Aorta (tissue), 5 donors: ENCODE measurements around the gene SLC35F1. TPM values are rescaled to one million over a fixed set of nuclear protein-coding genes. Genes with fewer than 3 reads are reported as not detected.

ENCODE experiments used
- ATAC-seq: fragments of 200-7000 bp; cut with Tn5 transposase; one replicate; pipeline ENCODE4 v1.9.1; 2022; ENCODE audit warnings: moderate library complexity; ENCODE audit not compliant: low FRiP score
- DNase-seq, 2 donors: peaks; one replicate each; pipeline ENCODE4 v3.0.0-alpha.2; 2020
- H3K27ac ChIP-seq, 2 donors: one replicate each; pipeline ENCODE4 v1.5.1; 2013; ENCODE audit warnings: low read length in 2 of 2, mild to moderate bottlenecking in 2 of 2, moderate library complexity in 2 of 2, control low read depth in 1 of 2, inconsistent platforms in 1 of 2, low read depth in 1 of 2
- H3K27me3 ChIP-seq, 2 donors: one replicate each; pipeline ENCODE4 v1.6.1; 2013; ENCODE audit warnings: control low read depth in 1 of 2, low read length in 1 of 2, mild to moderate bottlenecking in 1 of 2, moderate library complexity in 1 of 2; ENCODE audit not compliant: insufficient read depth in 2 of 2, control insufficient read depth in 1 of 2
- H3K36me3 ChIP-seq, 2 donors: one replicate each; pipeline ENCODE4 v1.6.1; 2013; ENCODE audit warnings: control low read depth in 1 of 2, low read length in 1 of 2, mild to moderate bottlenecking in 1 of 2; ENCODE audit not compliant: insufficient read depth in 2 of 2, control insufficient read depth in 1 of 2
- H3K4me1 ChIP-seq, 2 donors: one replicate each; pipeline ENCODE4 v1.6.1; 2013; ENCODE audit warnings: low read length in 2 of 2, control low read depth in 1 of 2, mild to moderate bottlenecking in 1 of 2, moderate library complexity in 1 of 2; ENCODE audit not compliant: insufficient read depth in 2 of 2, control insufficient read depth in 1 of 2
- H3K4me3 ChIP-seq, 2 donors: one replicate each; pipeline ENCODE4 v1.5.1; 2013; ENCODE audit warnings: low read length in 2 of 2, control low read depth in 1 of 2, mild to moderate bottlenecking in 1 of 2
- H3K9me3 ChIP-seq: one replicate; pipeline ENCODE4 v1.6.1; 2013; ENCODE audit warnings: mild to moderate bottlenecking, low read length; ENCODE audit not compliant: control insufficient read depth
- WGBS, 2 donors: extraction: QIAGEN DNeasy Blood & Tissue Kit; methylation state at CpG; one replicate each; pipeline ENCODE4 v1.1.7; 2013; 5-methylcytosine and 5-hydroxymethylcytosine counted together
- intact Hi-C, 2 donors: fragments of 100-400 bp; cut with DNase I; formaldehyde crosslinking; loops; one replicate each; pipeline versions ENCODE4 v1.14.2 to v1.15.0; 2022
- polyA plus RNA-seq, 2 donors: library from polyadenylated mRNA; stranded (reverse); fragments of 200-250 nt; gene quantifications; one replicate each; pipeline ENCODE4 v1.2.3, GENCODE V29; 2013
- total RNA-seq, 2 donors: library from RNA; stranded (reverse); fragmentation: NEBNext Ultra II Directional; extraction: Animal tissue kit (Norgen Biotek cat#: 25700); gene quantifications; one replicate each; pipeline ENCODE4 v1.2.1, GENCODE V29; 2021
- donor health status: healthy with polysubstance abuse.
- donor health status: Bipolar disorder and iron deficiency.
- donor health status: DM: no; HTN: no; CAD: no.
- donor health status: DM: no; HTN: no; CAD: no.
- donor health status: DM: yes; HTN: yes; CAD: no.

Gene SLC35F1
- total and polyA plus RNA-seq, 4 donors: 0.59 to 1.9 (median 1.2) TPM

DNA sequence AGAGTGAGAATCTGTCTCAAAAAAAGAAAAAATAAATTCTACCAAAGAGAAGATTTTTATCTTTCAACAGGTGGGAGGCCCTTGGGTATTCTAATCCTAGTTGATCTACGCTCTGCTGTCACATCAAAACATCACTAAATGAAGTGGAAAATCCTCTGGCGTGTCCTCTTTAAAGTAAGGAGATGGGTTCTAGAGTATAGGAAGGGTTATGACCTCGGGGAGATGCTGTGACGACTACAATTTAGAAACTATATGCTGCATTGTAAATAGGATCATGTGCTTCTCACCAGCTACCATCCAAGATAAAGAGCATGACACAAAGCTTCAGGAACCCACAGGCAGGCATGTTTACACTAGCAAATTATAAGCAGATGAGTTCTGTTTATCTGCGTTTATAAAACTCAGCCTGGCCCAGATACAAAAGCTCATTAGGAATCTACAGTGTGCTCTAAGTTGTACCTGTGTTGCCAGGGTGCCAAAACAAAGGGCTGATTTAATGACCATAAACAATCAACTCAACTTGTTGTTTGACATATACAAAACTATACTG is 443.9 kb downstream of the SLC35F1 start:
- ATAC-seq: no peak
- DNase-seq: no peak
- 94 to 95% methylated on average over 5 of the region's 5 CpGs for WGBS, 2 donors
- H3K36me3 ChIP-seq: no peaks in the 10 kb centered on the region
- no peak overlapping the region for H3K4me3 ChIP-seq
- H3K27ac ChIP-seq: no peak overlapping the region
- peaks cover 0 to 1% of the 10 kb centered on the region in 2 donors for H3K4me1 ChIP-seq
- peaks cover 1% of the 10 kb centered on the region for H3K9me3 ChIP-seq
- no peaks in the 10 kb centered on the region for H3K27me3 ChIP-seq
- intact Hi-C loops: no loop called here

DNA sequence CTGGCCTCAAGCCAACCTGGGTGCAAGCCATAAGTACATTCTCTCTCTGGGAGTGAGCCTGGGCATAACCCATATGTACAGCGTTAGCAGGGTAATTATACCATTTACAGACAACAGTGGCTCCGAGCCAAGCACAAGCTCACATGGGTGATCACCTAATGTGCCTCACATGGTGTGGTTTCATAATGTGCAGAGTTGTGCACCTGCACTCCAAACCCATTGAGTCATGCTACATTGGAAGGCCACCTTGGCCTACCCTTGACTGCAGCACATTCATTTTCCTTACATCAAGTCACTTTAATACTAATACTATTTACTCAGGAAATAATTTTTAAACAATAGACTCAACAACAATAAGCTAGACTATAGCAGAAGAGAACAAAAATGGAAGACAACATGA is 446.5 kb downstream of the SLC35F1 start:
- ATAC-seq (no peak), DNase-seq (no peak)
- Histone ChIP-seq H3K27me3 (no peaks in the 10 kb centered on the region), H3K4me1 (no peaks in the 10 kb centered on the region), H3K27ac (no peak overlapping the region), H3K4me3 (no peak overlapping the region), H3K36me3 (no peaks in the 10 kb centered on the region), H3K9me3 (peaks cover 1% of the 10 kb centered on the region)
- WGBS, 2 donors: 88 to 96% methylated on average over 2 of the region's 2 CpGs
- intact Hi-C loops: no loop called here

DNA sequence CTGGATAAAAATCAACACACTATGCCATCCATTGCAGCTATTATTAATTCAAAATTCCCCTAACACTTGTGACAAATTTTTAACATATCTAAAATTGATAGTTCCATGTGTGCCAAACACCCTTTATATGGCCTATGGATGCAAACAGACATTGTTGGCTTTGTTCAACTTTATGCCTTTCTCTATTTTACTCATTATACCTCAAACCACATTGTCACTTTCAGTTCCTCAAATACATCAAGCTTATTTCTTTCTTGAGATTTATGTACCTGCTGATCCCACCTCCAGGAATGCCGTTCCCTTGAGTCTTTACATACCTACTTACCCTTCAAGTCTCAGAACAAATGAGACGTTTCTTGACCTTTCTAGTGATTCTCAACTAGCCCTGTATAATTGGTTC is 447.6 kb downstream of the SLC35F1 start:
- H3K36me3 ChIP-seq: no peaks in the 10 kb centered on the region
- DNase-seq (no peak), ATAC-seq (no peak)
- no peaks in the 10 kb centered on the region for H3K27me3 ChIP-seq
- H3K4me3 ChIP-seq: no peak overlapping the region
- H3K4me1 ChIP-seq: no peaks in the 10 kb centered on the region
- no peak overlapping the region for H3K27ac ChIP-seq
- peaks cover 1% of the 10 kb centered on the region for H3K9me3 ChIP-seq
- intact Hi-C loops: no loop called here
- 89 to 94% methylated on average over 2 of the region's 2 CpGs for WGBS, 2 donors

DNA sequence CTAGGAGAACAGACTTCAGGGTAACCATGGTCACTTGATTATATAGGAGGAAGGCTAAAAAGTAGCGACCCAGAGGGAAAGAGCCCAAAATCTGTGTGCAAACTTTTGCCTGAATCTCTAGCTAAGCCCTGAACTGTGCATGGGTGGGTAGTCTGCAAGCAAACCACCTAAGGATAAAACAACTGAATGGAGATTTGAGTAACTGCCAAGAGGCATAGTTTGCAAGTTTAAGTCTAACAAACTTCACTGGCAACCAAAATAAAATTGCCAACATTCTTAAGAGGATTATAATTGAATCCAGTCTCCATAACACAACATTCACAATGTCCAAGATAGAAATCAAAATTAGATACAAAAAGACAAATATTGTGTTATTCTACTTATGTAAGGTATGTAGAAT is 449.0 kb downstream of the SLC35F1 start:
- Histone ChIP-seq H3K27me3 (no peaks in the 10 kb centered on the region), H3K27ac (no peak overlapping the region), H3K36me3 (no peaks in the 10 kb centered on the region), H3K4me1 (no peaks in the 10 kb centered on the region), H3K4me3 (no peak overlapping the region), H3K9me3 (peaks cover 1% of the 10 kb centered on the region)
- WGBS, 2 donors: 76 to 84% methylated on average over 1 of the region's 1 CpG
- DNase-seq: no peak
- intact Hi-C loops: no loop called here
- no peak for ATAC-seq

DNA sequence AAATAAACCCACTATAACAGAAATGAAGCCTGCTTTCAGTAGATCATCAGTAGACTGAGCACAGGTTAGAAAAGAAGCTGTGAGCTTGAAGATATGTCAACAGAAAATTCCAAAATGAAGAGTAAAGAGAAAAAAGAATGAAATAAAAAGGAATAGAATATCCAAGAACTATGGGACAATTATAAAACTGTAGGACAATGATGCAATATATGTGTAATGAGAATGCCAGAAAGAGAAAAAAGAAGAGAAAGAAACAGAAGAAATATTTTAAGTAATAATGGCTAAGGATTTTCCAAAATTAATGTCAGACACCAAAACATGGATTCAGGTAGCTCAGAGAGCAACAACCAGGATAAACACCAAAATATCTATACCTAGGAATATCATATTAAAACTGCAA is 449.6 kb downstream of the SLC35F1 start:
- intact Hi-C loops: no loop called here
- no peak for DNase-seq
- H3K4me3 ChIP-seq: no peak overlapping the region
- no peaks in the 10 kb centered on the region for H3K4me1 ChIP-seq
- ATAC-seq: no peak
- H3K36me3 ChIP-seq: no peaks in the 10 kb centered on the region
- H3K9me3 ChIP-seq: peaks cover 1% of the 10 kb centered on the region
- H3K27ac ChIP-seq: no peak overlapping the region
- no peaks in the 10 kb centered on the region for H3K27me3 ChIP-seq

Other genes with a start within 250 kb of the SLC35F1 start
- 10 to 100 TPM; 30.5 to 36.9 TPM for gene NUS1, start 231.8 kb upstream of the SLC35F1 start, total RNA-seq
- gene NUS1, start 231.8 kb upstream of the SLC35F1 start, polyA plus RNA-seq: 10 to 100 TPM; 16.7 to 29.3 TPM